Fibroblast of lung (primary cell): ENCODE data around the gene ERGIC1. TPM values are rescaled to one million over a fixed set of nuclear protein-coding genes. Genes with fewer than 3 reads are reported as not detected.

Experiments
- DNase-seq, 2 donors: peaks; one replicate each; pipeline versions ENCODE4 v3.0.0 to v3.0.0-alpha.2; 2010; ENCODE audit warnings: low read depth in 2 of 2
- H2AFZ ChIP-seq: 2 replicates; pipeline ENCODE4 v1.5.1; 2012; ENCODE audit warnings: low read length, control low read depth, inconsistent platforms
- H3K27ac ChIP-seq: 2 replicates; pipeline ENCODE4 v1.5.1; 2011; ENCODE audit warnings: low read length, control low read depth; ENCODE audit not compliant: insufficient read depth
- H3K27me3 ChIP-seq: 2 replicates; pipeline ENCODE4 v1.5.1; 2011; ENCODE audit warnings: mild to moderate bottlenecking, low read length; ENCODE audit not compliant: control insufficient read depth, insufficient read depth
- H3K36me3 ChIP-seq: 2 replicates; pipeline ENCODE4 v1.5.1; 2011; ENCODE audit warnings: low read length; ENCODE audit not compliant: control insufficient read depth, insufficient read depth
- H3K4me1 ChIP-seq: 2 replicates; pipeline ENCODE4 v1.5.1; 2011; ENCODE audit warnings: low read length; ENCODE audit not compliant: control insufficient read depth, insufficient read depth; ENCODE audit errors: extremely low read depth
- H3K4me2 ChIP-seq: 2 replicates; pipeline ENCODE4 v1.5.1; 2011; ENCODE audit warnings: low read length, control low read depth; ENCODE audit not compliant: insufficient read depth; ENCODE audit errors: extremely low read depth
- H3K4me3 ChIP-seq, 4 experiments: fragments of 200-600 bp in 1 of 4; sonication (generic) in 1 of 4; replicated peaks in 1 of 4; 2 replicates each; pipeline ENCODE4 v1.5.1; 2011 to 2016; ENCODE audit warnings: low read length in 4 of 4, low read depth in 3 of 4, mild to moderate bottlenecking in 3 of 4, control low read depth in 2 of 4, inconsistent platforms in 1 of 4, mixed read lengths in 1 of 4; ENCODE audit not compliant: insufficient read depth in 1 of 4; ENCODE audit errors: control extremely low read depth in 1 of 4
- H3K79me2 ChIP-seq: 2 replicates; pipeline ENCODE4 v1.5.1; 2012; ENCODE audit warnings: mild to moderate bottlenecking, low read length, inconsistent platforms; ENCODE audit not compliant: control insufficient read depth, insufficient read depth
- H3K9ac ChIP-seq: 2 replicates; pipeline ENCODE4 v1.5.1; 2011; ENCODE audit warnings: mild to moderate bottlenecking, low read length, control low read depth; ENCODE audit not compliant: insufficient read depth
- H3K9me3 ChIP-seq: 2 replicates; pipeline ENCODE4 v1.5.1; 2012; ENCODE audit warnings: low read depth, low read length; ENCODE audit not compliant: control insufficient read depth, insufficient read depth
- H4K20me1 ChIP-seq: 2 replicates; pipeline ENCODE4 v1.5.1; 2011; ENCODE audit warnings: low read length; ENCODE audit not compliant: control insufficient read depth, insufficient read depth; ENCODE audit errors: extremely low read depth
- CTCF ChIP-seq, 2 donors: IDR thresholded peaks in 1 of 2; conservative IDR thresholded peaks in 1 of 2; 1 replicate in 1 of 2; 2 replicates in 1 of 2; pipeline ENCODE4 v1.5.1; 2011 to 2012; ENCODE audit warnings: low read length in 2 of 2, control low read depth in 1 of 2, inconsistent platforms in 1 of 2, low read depth in 1 of 2, mild to moderate bottlenecking in 1 of 2
- EZH2 ChIP-seq: IDR thresholded peaks from 2 replicates; pipeline ENCODE4 v1.5.1; 2012; ENCODE audit warnings: low read length, control low read depth, mild to moderate bottlenecking; ENCODE audit errors: missing control alignments
- polyA plus RNA-seq, 2 donors: library from polyadenylated mRNA; depleted of rRNA in 1 of 2; stranded (reverse) in 1 of 2; unstranded in 1 of 2; fragments of >200 nt; gene quantifications; 2 replicates each; pipeline ENCODE4 v1.2.1, GENCODE V29; 2011 to 2012; ENCODE audit warnings: missing spikeins in 1 of 2
- total RNA-seq: library from RNA; depleted of rRNA; stranded (reverse); fragments of >200 nt; gene quantifications from 2 replicates; pipeline ENCODE4 v1.2.1, GENCODE V29; 2014

The ERGIC1 gene
- total and polyA plus RNA-seq, 2 donors (not counting 1 experiment from before 2014, with no cell fraction given): 113 to 171 TPM

- Histone ChIP-seq H4K20me1 (no peaks in the 10 kb centered on the region), H3K79me2 (no peaks in the 10 kb centered on the region), H2AFZ (no peak overlapping the region), H3K27me3 (no peaks in the 10 kb centered on the region), H3K4me1 (peaks cover 29% of the 10 kb centered on the region), H3K36me3 (no peaks in the 10 kb centered on the region), H3K4me2 (no peak overlapping the region), H3K27ac (peak overlapping the region; percentile 70), H3K4me3 (no peak overlapping the region), H3K9ac (peak overlapping the region; percentile 43), H3K9me3 (no peaks in the 10 kb centered on the region)
- no peak for TF ChIP-seq CTCF (conservative IDR thresholded peaks at IDR 0.05 in 1 of 2, IDR thresholded peaks at IDR 0.05 in 1 of 2; ENCODE audit: low read depth in 1 of 2, low read length in 2 of 2)
- no peak for TF ChIP-seq EZH2
- DNase-seq: peak in 1 of 2 donors; percentile 72
These were observed 44.2 kb upstream of the ERGIC1 start for GRCh38 chr5:172789687-172790495.

- Histone ChIP-seq H3K4me3 (no peak overlapping the region), H3K79me2 (no peaks in the 10 kb centered on the region), H3K27me3 (no peaks in the 10 kb centered on the region), H3K9ac (no peak overlapping the region), H3K4me2 (no peak overlapping the region), H2AFZ (no peak overlapping the region), H3K36me3 (no peaks in the 10 kb centered on the region), H4K20me1 (no peaks in the 10 kb centered on the region), H3K27ac (no peak overlapping the region), H3K4me1 (peaks cover 29% of the 10 kb centered on the region), H3K9me3 (no peaks in the 10 kb centered on the region)
- DNase-seq: no peak
- TF ChIP-seq CTCF (conservative IDR thresholded peaks at IDR 0.05 in 1 of 2, IDR thresholded peaks at IDR 0.05 in 1 of 2; ENCODE audit: low read depth in 1 of 2, low read length in 2 of 2) (no peak), EZH2 (no peak)
These were observed 43.6 kb upstream of the ERGIC1 start for GRCh38 chr5:172790496-172790889.

GRCh38 chr5:172791286-172791685 is 42.8 kb upstream of the ERGIC1 start:
- DNase-seq: no peak
- H3K4me3 ChIP-seq: no peak overlapping the region
- H3K4me2 ChIP-seq: no peak overlapping the region
- no peak overlapping the region for H2AFZ ChIP-seq
- H3K27me3 ChIP-seq: no peaks in the 10 kb centered on the region
- H4K20me1 ChIP-seq: no peaks in the 10 kb centered on the region
- no peak overlapping the region for H3K9ac ChIP-seq
- TF ChIP-seq CTCF (conservative IDR thresholded peaks at IDR 0.05 in 1 of 2, IDR thresholded peaks at IDR 0.05 in 1 of 2; ENCODE audit: low read depth in 1 of 2, low read length in 2 of 2) (no peak), EZH2 (no peak)
- H3K4me1 ChIP-seq: peaks cover 32% of the 10 kb centered on the region
- no peaks in the 10 kb centered on the region for H3K79me2 ChIP-seq
- no peaks in the 10 kb centered on the region for H3K36me3 ChIP-seq
- H3K27ac ChIP-seq: no peak overlapping the region
- no peaks in the 10 kb centered on the region for H3K9me3 ChIP-seq
